GM21367 (cell line): ENCODE results near the gene HNRNPF.
"Not testable (repeated sequence)": the region's sequence is repeated elsewhere in the genome, so short reads cannot be mapped to it uniquely, and the experiment has no call there.

ENCODE experiments used
- ATAC-seq: cut with Tn5 transposase; IDR thresholded peaks from one replicate; pipeline ENCODE4 v1.9.1; 2021; ENCODE audit not compliant: unreplicated experiment

Gene HNRNPF

GRCh38 chr10:43396928-43397624, 11.9 kb downstream of the HNRNPF start:
- ATAC-seq, result peak; percentile 77

GRCh38 chr10:43396061-43396927, 12.7 kb downstream of the HNRNPF start:
- peak; percentile 33 for ATAC-seq

DNA sequence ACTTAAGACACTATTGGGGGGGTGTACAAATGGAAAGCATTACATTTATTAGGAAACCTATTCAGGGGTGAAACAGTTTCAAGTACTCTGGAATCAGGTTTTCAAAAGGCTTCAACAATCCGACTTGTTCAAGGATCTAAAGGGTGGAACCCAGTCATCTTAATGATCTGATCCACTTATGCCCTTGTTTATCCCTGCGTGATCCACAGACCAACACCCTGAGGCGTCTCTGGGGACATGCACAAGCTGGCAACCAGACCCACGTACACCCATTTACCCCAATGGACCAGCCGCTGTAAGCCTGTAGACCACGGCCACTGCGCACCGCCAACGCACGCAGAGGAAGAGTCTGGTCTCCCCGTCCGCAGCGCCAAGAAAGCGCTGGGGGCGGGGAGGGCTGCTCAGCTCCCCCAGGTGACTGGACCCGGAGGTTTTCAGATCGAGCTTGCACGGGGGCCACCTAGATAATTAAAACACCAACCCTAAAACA, 13.4 kb downstream of the HNRNPF start:
- no peak for ATAC-seq

- ATAC-seq, result no peak
These were observed 14.1 kb downstream of the HNRNPF start for GRCh38 chr10:43394868-43395267.

DNA sequence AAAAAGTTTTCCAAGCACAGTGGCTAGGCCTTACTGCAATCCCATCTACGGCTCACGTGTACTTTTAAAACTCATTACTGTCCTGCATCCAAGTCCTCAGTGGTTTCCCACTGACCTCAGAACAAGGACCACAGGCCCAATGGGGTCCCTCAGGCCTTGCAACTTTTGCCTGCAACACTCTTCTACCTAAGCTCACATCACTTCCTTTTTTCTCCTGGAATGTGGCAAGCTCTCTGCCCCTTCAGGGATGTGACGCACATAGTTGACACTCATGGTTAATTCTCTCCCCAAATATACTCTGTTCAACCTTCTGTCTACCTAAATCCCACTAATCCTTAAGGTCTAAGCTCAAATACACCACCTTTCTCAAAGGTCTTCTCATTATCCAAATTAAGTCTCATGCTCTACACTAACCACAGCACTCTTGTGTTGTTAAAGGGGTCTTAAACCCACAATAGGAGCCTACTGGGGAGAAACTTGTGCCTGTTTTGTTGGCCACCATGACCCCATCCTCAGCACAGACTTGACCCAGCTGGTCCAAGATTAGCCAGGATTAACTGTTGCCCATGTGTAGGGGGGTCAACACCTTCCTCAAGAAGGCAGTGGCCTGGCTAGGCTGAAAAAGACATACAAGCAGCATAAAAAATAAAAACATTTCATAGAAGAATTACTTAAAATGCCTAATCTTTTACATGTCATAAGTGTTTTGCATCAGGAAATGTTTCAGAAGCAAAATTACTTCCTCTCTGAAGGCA, 15.2 kb downstream of the HNRNPF start:
- no peak for ATAC-seq

- not testable (repeated sequence) for ATAC-seq
These were observed 15.8 kb downstream of the HNRNPF start for GRCh38 chr10:43393186-43393585.

DNA sequence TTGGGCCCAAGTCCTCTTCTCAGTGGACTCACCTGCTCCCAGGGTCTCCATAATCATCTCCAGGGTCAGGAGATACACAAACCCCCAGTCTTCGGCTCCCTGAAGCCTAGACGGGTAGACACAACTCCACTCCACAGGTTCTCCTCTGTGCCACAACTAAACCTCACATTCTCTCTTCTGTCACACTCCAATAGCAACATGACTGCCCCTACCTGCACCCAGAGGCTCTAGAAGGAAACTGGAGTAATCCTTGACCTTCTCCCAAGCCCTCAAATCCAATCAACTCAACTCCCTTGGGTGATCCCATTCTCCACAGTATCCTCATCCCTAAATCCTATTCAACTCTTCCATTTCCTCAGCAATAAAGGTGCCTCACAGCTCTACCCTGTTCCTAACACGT, 16.2 kb downstream of the HNRNPF start:
- ATAC-seq, result no peak

- no peak for ATAC-seq
These were observed 17.5 kb downstream of the HNRNPF start for GRCh38 chr10:43391496-43391895.

DNA sequence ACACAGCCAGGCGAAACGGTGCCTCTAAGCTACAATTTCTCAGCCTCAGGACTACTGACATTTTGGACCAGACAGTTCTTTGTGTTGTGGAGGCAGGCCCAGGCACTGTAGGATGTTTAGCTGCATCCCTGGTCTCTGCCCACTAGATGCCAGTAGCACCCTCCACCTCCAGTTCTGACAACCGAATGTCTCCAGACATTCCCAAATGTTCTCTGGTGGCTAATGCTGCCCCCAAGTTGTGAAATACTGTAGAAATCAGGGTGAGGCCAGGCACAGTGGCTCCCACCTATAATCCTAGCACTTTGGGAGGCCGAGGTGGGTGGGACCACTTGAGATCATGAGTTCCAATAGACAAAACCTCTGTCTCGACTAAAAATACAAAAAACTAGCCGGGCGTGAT, 18.2 kb downstream of the HNRNPF start:
- ATAC-seq, result no peak

- ATAC-seq, result no peak
These were observed 18.7 kb downstream of the HNRNPF start for GRCh38 chr10:43390333-43390732.

DNA sequence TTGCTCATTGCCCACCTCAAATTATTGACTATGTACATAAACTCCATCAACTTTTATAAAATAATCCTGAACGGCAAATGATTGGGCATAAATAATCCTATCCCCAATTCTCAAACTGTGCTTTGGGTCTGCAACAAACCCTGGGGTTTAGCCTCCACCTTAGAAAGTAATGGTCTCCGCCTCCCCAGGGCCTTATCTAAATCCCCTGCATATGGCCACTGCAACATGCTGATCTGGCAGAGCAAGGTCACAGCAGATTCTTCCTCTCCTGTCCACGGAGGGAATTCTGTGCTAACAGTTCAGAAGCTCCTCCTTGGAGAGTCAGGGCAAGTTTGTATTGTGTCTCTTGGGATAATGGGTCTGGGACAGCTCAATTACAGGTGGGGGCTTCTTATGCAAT, 19.1 kb downstream of the HNRNPF start:
- ATAC-seq, result no peak

DNA sequence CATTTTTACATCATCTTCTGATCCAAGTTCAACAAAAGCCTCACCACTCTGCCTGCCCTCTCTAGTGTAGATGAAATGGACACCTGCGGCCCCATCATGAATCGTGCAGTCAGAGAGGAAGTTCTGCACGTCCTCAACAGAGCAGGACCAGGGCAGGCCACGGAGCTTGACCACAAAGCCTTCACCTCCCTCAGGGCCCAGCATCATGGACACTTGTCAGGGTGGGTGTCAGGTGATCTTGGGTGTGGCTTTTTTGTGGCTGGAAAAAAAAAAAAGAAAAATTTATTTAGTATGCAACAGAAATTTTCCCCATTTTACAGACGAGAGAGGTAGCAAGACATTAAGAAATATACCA, 21.3 kb downstream of the HNRNPF start:
- ATAC-seq, result no peak

GRCh38 chr10:43386981-43387677, 21.9 kb downstream of the HNRNPF start:
- ATAC-seq, result no peak

DNA sequence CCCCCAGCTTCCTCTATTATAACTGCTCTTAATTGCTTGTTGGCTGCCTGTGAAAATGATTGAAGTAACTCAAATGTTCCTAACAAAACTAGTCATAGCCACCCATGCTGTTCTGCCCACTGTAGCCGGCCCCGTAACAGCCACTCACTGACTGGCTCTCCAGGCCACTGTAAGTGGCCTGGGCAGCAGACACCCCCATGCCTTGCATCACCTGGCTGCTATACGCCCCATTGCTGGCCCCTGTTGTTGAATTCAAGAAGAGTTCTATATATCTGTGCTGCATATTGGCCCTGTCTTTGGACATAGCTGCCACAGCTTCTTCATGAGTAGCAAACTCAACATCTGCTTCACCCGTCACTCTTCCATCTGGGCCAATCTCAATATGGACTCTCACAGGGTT, 22.4 kb downstream of the HNRNPF start:
- ATAC-seq, result no peak

- no peak for ATAC-seq
These were observed 23.5 kb downstream of the HNRNPF start for GRCh38 chr10:43385412-43386004.

GRCh38 chr10:43384252-43385221, 24.4 kb downstream of the HNRNPF start:
- no peak for ATAC-seq

DNA sequence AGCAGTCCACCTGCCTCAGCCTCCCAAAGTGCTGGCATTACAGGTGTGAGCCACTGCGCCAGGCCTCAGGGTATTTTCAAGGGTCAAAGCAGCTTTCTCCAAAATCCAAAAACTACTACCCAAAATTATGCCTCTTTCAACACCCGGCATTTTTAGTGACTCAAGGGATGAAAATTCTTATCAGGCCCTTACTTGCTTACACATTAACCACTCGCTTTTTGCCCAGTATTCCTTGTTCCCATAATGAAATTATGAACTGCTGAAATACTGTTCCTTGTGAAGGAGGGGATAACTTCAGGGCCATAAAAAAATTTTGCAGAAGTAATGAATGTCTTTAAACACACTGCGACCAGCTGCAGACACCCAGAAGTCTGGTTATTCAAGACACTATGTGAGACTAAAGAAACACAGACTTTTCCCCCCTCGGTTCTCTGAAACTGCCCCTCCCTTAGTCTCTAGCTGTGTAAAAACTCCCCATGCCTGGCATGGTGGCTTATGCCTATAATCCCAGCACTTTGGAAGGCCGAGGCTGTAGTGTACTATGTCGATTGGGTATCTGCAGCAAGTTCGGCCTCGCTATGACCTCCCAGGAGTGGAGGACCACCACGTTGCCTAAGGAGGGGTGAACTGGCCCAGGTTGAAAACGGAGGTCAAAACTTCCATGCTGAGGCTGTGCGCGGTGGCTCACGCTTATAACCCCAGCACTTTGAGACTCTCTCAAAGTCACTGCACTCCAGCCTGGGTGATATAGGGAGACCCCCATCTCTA, 25.6 kb downstream of the HNRNPF start:
- ATAC-seq, result no peak

DNA sequence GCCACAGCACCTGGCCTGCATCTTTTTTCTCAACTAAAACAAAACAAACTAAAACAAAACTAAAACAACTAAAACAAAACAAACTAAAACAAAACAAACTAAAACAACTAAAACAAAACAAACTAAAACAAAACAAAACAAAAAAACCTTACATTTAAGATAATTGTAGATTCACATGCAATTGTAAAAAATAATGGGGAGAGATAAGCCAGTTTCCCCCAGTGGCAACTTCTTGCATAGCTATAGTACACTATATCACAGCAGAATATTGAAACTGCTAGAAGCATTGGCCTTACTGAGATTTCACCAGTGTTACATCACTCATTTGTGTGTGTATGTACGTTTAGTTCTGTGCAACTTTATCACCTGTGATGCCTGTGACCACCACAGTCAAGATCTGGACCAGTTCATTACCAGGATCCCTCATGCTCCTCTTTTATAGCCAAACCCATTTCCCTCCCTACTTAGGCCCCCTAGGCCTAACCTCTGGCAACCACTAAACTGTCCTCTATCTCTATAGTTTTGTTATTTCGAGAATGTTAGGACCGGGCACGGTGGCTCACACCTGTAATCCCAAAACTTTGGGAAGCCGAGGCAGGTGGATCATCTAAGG, 28.3 kb downstream of the HNRNPF start:
- no peak for ATAC-seq
